ENCODE measurements around the gene LRIG3. TPM values are rescaled to one million over a fixed set of nuclear protein-coding genes. Genes with fewer than 3 reads are reported as not detected.
A peak's percentile ranks its signal among the peaks of the same experiment; 100 is the strongest.
"Not testable (repeated sequence)": the region's sequence is repeated elsewhere in the genome, so short reads cannot be mapped to it uniquely, and the experiment has no call there.

The LRIG3 gene
- total RNA-seq, 1 donor from 2014 or later = 50.8 TPM

DNA sequence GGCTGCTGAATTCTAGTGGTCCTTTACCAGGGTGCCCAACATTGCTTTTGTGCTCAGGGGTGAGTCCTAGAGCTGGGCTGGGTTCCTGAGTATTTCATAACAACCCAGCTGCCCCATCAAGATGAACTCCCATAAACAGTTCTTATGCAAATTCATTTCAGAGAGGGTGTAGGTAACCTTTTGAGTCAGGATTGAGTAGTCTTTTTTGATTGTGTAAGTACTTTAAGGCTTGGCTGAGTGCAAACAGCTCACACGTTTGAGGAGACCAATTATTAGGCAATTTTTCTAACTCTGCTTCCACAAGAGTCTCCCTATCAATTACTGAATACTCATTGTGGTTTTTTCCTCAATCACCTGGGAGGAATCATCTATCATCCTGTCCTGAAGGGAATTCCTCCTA is 63.1 kb downstream of the LRIG3 start:
- not testable (repeated sequence) for DNase-seq (ENCODE audit: low spot score)

DNA sequence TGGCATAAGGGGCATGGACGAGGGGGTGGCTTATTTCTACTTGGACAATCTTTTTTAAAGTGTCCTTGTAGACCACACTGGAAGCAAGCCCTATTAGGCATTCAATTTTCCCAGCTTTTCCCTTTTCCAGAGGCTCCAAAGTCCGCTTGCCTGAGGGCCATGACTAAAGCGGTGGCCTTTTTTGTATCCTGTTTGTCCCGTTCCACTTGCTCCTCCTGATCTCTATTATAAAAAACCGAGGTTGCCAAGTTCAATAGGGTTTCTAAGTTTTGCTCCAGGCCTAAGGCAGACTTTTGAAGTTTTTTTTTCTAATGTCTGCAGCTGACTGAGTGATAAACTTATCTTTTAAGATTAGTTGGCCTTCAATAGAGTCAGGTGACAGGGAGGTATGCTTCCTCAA is 64.7 kb downstream of the LRIG3 start:
- peak; percentile 36 for DNase-seq (ENCODE audit: low spot score)

DNA sequence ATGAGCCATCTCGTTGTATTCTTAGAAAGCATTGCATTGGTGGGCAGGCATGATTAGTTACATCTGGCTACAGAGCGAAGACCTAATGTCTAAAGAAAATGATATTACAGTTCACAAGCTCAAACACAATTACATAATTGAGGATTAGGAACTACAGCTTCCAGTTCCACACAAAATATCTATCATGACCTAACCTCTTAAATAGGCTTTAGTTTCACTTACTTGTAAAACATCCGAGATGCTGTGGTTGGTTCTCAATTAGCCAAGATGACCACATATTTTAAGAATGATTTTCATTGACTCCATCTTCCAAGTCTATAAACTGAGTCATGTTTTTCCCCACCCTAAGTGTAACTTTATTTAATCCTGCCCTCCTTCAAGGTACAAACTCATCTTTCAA is 69.5 kb downstream of the LRIG3 start:
- DNase-seq (ENCODE audit: low spot score) = no peak

DNA sequence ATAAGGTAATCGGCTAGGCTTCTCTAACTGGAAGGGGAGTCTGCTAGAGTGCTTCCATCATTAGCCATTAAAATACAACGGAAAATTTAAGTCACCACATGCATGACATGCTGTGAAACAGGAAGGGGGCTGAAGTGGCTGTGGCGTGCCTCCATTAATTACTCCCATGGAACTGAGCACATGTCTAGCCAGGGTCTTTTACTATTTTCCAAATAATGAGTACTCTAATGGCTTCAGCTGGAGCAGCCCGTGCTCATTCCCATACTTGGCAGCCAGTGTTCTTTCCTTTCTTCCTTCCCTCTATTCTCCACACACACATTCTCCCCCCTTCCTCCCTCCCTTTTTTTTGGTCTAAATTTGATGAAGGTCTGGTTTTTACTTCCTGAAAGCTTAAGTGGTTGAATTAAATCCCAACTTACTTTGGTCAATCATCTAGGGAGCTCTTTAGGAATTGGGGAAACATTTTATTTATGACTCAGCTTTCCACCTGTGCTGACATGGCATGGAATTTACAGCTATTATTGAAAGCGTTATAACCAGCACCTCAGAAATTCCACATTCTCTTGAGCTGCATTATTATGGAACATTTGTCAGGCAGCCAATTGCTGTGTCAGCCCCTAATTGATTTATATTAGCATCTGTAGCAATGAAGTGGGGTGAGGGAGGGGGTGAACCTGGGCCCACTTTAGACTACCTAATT is 72.3 kb downstream of the LRIG3 start:
- no peak for DNase-seq (ENCODE audit: low spot score)

DNA sequence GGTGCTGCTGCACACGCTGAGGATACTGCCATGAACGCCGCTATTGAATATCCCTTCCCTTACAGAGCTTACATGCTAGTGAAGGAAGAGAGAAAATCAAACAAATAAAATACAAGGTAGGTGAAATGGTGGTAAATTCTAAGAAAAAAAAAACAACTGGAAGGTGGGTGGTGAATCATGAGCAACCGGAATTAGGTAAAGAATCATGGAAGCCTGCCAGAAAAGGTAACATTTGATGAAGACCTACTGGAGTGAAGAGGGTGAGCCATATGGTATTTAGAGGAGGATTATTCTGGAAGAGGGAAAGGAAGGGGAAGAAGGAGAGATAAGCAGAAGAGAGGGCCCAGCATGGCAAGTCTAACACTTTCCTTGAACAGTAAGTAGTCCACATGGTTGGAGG is 76.1 kb downstream of the LRIG3 start:
- no peak for DNase-seq (ENCODE audit: low spot score)

DNA sequence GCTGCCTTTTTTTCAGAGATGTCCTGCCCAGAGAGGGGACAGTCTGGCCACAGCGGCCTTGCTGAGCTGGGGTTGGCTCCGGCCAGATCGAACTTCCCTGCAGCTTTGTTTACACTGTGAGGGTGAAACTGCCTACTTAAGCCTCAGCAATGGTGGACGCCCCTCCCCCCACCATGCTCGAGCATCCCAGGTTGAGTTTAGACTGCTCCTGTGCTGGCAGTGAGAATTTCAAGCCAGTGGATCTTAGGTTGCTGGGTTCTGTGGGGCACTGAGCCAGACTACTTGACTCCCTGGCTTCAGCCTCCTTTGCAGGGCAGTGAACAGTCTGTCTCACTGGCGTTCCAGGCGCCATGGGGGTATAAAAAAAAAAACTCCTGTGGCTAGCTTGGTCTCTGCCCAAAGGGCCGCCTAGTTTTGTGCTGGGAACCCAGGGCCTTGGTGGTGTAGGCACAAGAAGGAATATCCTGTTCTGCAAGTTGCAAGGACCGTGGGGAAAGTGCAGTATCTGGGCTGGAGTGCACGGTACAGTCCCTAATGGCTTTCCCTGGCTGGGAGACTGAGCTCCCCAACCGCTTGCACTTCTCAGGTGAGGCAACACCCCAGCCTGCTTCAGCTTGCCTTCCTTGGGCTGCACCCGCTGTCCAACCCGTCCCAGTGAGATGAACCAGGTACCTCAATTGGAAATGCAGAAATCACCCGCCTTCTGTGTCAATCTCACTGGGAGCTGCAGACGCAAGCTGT is 79.1 kb downstream of the LRIG3 start:
- peak; percentile 35 for DNase-seq (ENCODE audit: low spot score)

DNA sequence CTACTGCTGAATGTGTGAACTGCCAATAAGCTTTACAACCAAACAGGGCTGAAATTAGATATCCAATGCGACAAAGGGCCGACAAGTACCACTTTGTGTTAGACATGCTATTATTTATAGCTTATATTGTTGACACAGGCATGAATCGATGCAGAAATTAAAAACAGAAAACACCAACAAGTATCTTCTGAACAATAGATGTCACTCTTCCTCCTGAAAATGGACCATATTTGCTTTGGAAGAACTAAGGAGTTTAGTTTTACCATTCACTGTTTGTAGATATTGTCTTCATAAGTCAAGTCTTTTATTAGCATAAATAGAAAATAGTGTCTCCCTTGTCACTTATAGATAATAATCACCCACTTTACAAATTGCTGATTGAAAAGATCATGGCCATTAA is 86.5 kb downstream of the LRIG3 start:
- DNase-seq (ENCODE audit: low spot score) = no peak

DNA sequence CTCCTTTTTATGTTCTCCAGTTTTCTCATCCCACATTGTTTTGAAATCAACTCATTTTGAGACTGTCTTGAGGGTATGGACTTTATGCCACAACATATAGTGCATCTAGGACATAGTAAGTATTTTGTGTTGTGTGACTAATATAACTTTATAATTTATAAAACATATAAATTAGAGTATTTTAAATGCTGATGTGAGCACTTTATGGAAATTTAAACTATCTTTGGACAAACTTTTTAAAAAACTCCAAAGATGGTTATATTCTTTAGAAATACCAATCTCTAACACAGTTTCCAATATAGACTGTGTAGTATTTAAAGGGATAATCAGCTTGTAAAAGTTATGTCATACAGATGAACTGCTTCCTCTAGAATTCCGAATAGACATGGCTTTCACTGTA is 87.4 kb downstream of the LRIG3 start:
- no peak for DNase-seq (ENCODE audit: low spot score)
